ENCODE measurements around the gene UAP1L1. TPM values are rescaled to one million over a fixed set of nuclear protein-coding genes. Genes with fewer than 3 reads are reported as not detected.

Gene UAP1L1
- total RNA-seq, 1 experiment from 2014 or later, result 9.0 TPM

DNA sequence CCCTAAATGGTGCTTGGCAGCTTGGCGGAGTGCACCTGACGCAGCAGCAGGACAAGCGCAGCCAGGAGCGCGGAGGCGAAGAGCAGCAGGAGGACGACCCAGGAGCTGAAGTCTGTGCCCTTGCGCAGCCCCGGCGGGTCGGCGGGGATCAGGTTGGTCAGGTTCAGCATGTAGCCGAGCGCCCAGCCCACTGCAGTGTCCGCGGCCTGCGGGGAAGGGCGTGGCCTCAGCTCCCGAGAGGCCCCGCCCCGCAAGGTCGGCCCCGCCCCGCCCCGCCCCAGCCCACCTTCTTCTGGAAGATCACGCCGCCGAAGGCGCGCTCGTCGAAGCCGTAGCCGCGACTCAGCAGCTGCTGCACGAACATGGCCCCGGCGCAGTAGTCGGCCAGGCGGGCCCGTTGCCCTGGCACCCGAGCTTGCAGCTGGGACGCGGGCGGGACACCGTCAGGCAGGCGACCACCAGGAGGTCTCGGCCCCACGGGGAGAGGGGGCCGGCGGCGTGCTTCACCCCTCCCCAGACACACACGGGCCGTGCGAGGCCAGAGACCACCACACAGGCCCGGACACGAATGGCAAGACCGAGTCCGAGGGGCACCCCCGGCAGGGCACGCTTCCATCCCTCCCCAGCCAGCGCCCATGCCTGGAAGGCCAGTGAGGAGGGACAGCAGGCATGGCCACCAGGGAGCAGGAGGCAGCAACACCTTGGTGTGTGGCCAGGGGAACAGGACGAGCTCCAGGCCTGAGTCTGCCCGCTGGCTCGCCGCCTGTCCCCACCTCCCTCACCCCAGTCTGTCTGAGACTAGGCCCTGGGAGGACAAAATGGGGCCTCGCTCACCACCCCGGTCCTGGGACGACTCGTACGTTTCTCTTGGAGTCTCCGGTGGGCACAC lies 28.4 kb upstream of the UAP1L1 start:
- DNase-seq, result peak; percentile 94
- H3K36me3 ChIP-seq (replicated peaks; ENCODE audit: control insufficient read depth, insufficient read depth, low read length), result no peaks in the 10 kb centered on the region
- peaks cover 63% of the 10 kb centered on the region for H3K27me3 ChIP-seq (ENCODE audit: control insufficient read depth, insufficient read depth, low read length)
- H3K4me3 ChIP-seq (ENCODE audit: insufficient read depth, low read depth, low read length), result no peak overlapping the region

- peaks cover 67% of the 10 kb centered on the region for H3K27me3 ChIP-seq (ENCODE audit: control insufficient read depth, insufficient read depth, low read length)
- no peak overlapping the region for H3K4me3 ChIP-seq (ENCODE audit: insufficient read depth, low read depth, low read length)
- peak; percentile 94 for DNase-seq
- no peaks in the 10 kb centered on the region for H3K36me3 ChIP-seq (replicated peaks; ENCODE audit: control insufficient read depth, insufficient read depth, low read length)
Observed at GRCh38 chr9:137049544-137050449, 27.5 kb upstream of the UAP1L1 start.

GRCh38 chr9:137050570-137050969 lies 26.7 kb upstream of the UAP1L1 start:
- H3K4me3 ChIP-seq (ENCODE audit: insufficient read depth, low read depth, low read length), result no peak overlapping the region
- H3K27me3 ChIP-seq (ENCODE audit: control insufficient read depth, insufficient read depth, low read length), result peaks cover 62% of the 10 kb centered on the region
- no peaks in the 10 kb centered on the region for H3K36me3 ChIP-seq (replicated peaks; ENCODE audit: control insufficient read depth, insufficient read depth, low read length)

DNA sequence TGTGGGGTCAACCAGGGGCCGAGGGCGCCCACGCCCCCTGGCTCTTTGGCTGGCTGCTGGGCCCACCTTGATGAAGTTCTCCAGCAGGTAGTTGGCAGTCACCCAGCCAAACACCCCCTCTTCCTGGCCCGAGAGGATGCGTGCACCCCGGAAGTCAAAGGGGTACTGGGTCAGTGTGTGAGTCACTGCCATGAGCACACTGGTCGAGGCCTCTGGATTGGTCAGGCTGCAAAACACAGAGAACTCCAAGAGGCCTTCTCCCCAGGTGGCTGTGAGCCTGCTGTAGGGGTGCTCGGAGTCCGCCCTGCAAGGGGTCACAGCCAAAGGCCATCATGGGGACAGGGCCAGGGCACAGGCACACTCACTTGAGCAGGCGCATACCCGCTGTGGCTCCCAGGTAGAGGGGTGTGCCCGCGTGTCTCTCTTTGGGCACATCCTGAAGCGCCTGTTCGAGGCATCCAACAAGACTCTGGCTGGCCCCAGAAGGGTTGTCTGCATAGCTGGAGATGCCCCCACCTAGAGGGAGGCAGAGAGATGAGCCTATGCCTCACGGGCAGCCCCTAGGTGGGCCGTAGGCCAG lies 26.1 kb upstream of the UAP1L1 start:
- H3K27me3 ChIP-seq (ENCODE audit: control insufficient read depth, insufficient read depth, low read length), result peaks cover 61% of the 10 kb centered on the region
- DNase-seq, result no peak
- H3K4me3 ChIP-seq (ENCODE audit: insufficient read depth, low read depth, low read length), result no peak overlapping the region
- H3K36me3 ChIP-seq (replicated peaks; ENCODE audit: control insufficient read depth, insufficient read depth, low read length), result no peaks in the 10 kb centered on the region

More at GRCh38 chr9:137050570-137050969, 26.7 kb upstream of the UAP1L1 start:
- no peak for DNase-seq

- no peaks in the 10 kb centered on the region for H3K36me3 ChIP-seq (replicated peaks; ENCODE audit: control insufficient read depth, insufficient read depth, low read length)
- H3K4me3 ChIP-seq (ENCODE audit: insufficient read depth, low read depth, low read length), result no peak overlapping the region
- peaks cover 57% of the 10 kb centered on the region for H3K27me3 ChIP-seq (ENCODE audit: control insufficient read depth, insufficient read depth, low read length)
- no peak for DNase-seq
Observed at GRCh38 chr9:137052293-137052692, 25.0 kb upstream of the UAP1L1 start.

DNA sequence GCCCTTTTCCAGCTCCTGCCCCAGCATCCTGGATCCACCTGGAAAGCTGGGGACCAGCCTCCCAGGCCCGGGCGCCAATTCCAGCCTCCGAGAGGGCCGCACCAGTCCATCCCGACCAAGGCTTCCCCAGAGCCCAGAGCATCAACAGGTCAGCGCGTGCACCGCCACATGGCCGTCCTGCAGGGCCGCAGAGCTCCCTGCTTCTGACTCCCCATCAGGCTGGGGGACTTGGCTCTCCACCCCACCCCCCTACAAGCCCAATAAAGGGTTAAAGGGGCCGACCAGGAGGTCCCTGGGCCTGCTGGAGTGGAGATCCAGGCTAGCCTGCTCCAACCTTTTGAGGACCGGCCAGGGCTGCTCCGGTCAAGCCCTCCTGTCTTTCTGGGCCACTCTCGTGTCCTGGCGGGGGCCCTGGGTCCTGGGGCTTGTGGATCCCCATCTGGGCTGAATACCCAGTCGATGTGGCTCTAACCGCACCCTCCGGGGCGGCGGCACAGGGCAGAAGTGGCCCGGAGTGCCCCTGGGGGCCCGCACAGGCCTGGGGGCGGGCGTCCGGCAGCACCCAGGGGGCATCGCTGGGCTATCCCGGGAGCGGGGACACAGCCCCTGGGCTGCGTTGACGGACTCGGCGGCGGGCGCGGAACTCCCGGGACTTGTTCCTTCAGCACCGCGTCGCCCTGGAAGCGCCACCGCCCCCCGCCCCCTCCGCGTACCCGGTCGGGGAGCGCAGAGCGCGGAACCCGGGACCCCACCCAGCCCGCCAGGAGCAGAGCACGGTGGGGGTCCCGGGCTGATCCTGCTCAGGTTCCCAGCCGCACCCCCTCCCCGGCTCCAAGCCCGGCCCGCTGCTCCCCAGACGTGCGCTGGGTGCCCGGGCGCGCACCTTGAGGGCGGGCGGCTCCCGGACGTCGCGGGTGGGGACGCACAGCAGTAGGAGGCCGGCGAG lies 24.0 kb upstream of the UAP1L1 start:
- H3K4me3 ChIP-seq (ENCODE audit: insufficient read depth, low read depth, low read length), result peak overlapping the region; percentile 43
- peak; percentile 89 for DNase-seq
- H3K36me3 ChIP-seq (replicated peaks; ENCODE audit: control insufficient read depth, insufficient read depth, low read length), result no peaks in the 10 kb centered on the region
- peaks cover 50% of the 10 kb centered on the region for H3K27me3 ChIP-seq (ENCODE audit: control insufficient read depth, insufficient read depth, low read length)

DNA sequence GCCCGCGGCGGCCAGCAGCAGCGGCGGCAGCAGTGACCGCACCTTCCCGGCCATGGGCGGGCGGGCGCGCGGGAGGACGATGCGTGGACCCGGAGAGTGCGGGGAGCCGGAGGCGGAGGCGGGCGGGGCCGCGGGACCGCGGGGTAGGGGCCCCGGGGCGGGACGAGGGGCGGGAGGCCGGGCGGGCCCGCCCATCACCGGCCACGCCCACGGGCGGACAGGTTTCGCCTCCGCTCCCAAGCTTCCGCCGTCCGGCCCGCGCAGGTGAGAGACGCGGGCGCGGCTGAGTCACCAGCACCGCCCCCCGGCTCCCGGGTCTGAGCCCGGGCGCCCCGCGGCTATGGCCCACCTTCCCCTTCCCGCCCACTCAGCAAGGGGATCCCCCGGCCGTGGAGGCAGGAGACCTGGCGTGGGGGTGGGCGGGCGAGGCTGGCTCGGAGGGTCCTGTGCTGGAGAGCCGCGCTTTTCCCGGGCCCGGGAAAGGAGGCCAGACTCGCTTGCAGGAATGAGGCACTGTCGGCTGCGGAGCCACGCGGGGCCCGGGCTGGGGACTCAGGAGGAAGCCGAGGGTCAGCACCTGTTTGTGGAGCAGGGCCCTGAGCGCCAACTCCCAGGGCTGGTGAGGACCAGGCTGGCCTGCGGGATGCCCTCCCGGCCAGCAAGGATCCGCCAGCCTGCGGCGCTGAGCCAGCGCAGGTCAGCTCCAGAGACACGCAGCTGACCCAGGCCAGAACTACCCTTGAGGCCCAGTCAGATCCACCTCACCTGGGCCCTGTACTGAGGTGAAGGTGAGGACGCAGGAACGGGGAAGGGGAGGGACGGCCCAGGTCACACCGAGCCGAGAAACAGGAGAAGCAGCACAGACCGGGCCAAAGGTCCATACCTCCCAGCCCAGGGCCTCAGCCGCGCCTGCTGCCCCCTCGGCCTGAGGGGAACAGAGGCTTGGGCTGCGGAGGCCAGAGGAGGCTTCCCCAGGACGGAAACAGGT lies 23.1 kb upstream of the UAP1L1 start, which contains the start of gene ENTPD2:
TSS of gene ENTPD2 (minus strand) at position 118 of the 988 bp plus-strand sequence. CDS start at position 54, 64 bp downstream.
- peak; percentile 96 for DNase-seq
- H3K4me3 ChIP-seq (ENCODE audit: insufficient read depth, low read depth, low read length), result peak within 1 kb of the TSS; percentile 43

DNA sequence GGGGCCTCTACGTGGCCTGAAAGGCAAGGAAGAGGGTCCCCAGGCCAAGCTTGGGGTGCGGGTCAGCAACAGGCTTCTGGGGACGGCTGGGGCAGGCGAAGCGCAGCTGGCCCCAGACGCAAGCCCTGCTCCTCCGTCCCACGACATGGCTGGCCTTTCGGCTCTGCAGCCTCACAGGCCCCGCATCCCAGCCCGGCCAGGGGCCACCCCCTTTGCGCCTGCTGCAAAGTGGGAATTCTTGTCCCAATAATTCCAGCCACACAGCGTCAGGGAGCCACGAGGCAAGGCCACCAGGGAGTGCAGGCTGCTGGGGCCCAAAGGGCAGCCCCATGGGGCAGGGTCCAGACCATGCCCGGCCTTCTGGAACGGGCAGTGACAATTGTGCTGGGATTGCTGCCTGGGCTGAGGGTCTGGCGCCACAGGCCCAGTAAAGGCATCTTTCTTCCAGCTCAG lies 22.4 kb upstream of the UAP1L1 start:
- Histone ChIP-seq H3K27me3 (ENCODE audit: control insufficient read depth, insufficient read depth, low read length) (peaks cover 36% of the 10 kb centered on the region), H3K36me3 (replicated peaks; ENCODE audit: control insufficient read depth, insufficient read depth, low read length) (no peaks in the 10 kb centered on the region), H3K4me3 (ENCODE audit: insufficient read depth, low read depth, low read length) (no peak overlapping the region)
- DNase-seq, result no peak

More for the DNA sequence above, 23.1 kb upstream of the UAP1L1 start, which contains the start of gene ENTPD2:
- Histone ChIP-seq H3K36me3 (replicated peaks; ENCODE audit: control insufficient read depth, insufficient read depth, low read length) (no peaks in the 10 kb centered on the region), H3K27me3 (ENCODE audit: control insufficient read depth, insufficient read depth, low read length) (peaks cover 43% of the 10 kb centered on the region)

- Histone ChIP-seq H3K27me3 (ENCODE audit: control insufficient read depth, insufficient read depth, low read length) (peaks cover 32% of the 10 kb centered on the region), H3K4me3 (ENCODE audit: insufficient read depth, low read depth, low read length) (no peak overlapping the region), H3K36me3 (replicated peaks; ENCODE audit: control insufficient read depth, insufficient read depth, low read length) (no peaks in the 10 kb centered on the region)
- DNase-seq, result peak; percentile 78
Observed at GRCh38 chr9:137055385-137056364, 21.6 kb upstream of the UAP1L1 start.

GRCh38 chr9:137056739-137057415 lies 20.4 kb upstream of the UAP1L1 start:
- Histone ChIP-seq H3K27me3 (ENCODE audit: control insufficient read depth, insufficient read depth, low read length) (peaks cover 32% of the 10 kb centered on the region), H3K4me3 (ENCODE audit: insufficient read depth, low read depth, low read length) (no peak overlapping the region), H3K36me3 (replicated peaks; ENCODE audit: control insufficient read depth, insufficient read depth, low read length) (no peaks in the 10 kb centered on the region)
- no peak for DNase-seq

DNA sequence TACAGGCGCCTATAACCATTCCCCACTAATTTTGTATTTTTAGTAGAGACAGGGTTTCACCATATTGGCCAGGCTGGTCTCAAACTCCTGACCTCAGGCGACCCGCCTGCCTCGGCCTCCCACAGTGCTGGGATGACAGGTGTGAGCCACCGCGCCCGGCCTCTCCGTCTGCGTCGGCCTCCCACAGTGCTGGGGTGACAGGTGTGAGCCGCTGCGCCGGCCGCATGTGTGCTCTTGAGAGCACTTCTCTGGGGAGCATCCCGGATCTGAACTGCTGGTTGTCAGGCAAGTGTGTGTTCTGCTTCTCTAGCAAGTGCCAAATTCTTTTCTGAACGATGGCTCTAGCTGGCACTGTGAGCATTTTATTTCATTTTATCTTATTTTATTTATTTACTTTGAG lies 19.8 kb upstream of the UAP1L1 start:
- Histone ChIP-seq H3K27me3 (ENCODE audit: control insufficient read depth, insufficient read depth, low read length) (peaks cover 28% of the 10 kb centered on the region), H3K36me3 (replicated peaks; ENCODE audit: control insufficient read depth, insufficient read depth, low read length) (no peaks in the 10 kb centered on the region), H3K4me3 (ENCODE audit: insufficient read depth, low read depth, low read length) (no peak overlapping the region)
- no peak for DNase-seq
